Middle frontal gyrus (tissue), 1 donor: ENCODE measurements around the gene CACNA1A.
"Not testable (repeated sequence)": the region's sequence is repeated elsewhere in the genome, so short reads cannot be mapped to it uniquely, and the experiment has no call there.

Source experiments
- DNase-seq: peaks from one replicate; pipeline ENCODE4 v3.0.0-alpha.2; 2015; ENCODE audit warnings: low spot score; ENCODE audit errors: extremely low spot score

The CACNA1A gene

GRCh38 chr19:13427273-13428051, 78.8 kb downstream of the CACNA1A start:
- DNase-seq = no peak

GRCh38 chr19:13425875-13426274, 80.4 kb downstream of the CACNA1A start:
- DNase-seq = not testable (repeated sequence)

- no peak for DNase-seq
Observed at GRCh38 chr19:13425151-13425550, 81.1 kb downstream of the CACNA1A start.

- DNase-seq = no peak
Observed at GRCh38 chr19:13420780-13421179, 85.5 kb downstream of the CACNA1A start.

- no peak for DNase-seq
Observed at GRCh38 chr19:13417054-13417453, 89.2 kb downstream of the CACNA1A start.

- no peak for DNase-seq
Observed at GRCh38 chr19:13411899-13412298, 94.4 kb downstream of the CACNA1A start.

GRCh38 chr19:13410946-13411345, 95.3 kb downstream of the CACNA1A start:
- DNase-seq = no peak

GRCh38 chr19:13408889-13409518, 97.3 kb downstream of the CACNA1A start:
- DNase-seq = no peak

GRCh38 chr19:13404236-13404635, 102.0 kb downstream of the CACNA1A start:
- no peak for DNase-seq

GRCh38 chr19:13401388-13401787, 104.9 kb downstream of the CACNA1A start:
- DNase-seq = no peak

GRCh38 chr19:13400296-13400695, 106.0 kb downstream of the CACNA1A start:
- no peak for DNase-seq

GRCh38 chr19:13399746-13400145, 106.5 kb downstream of the CACNA1A start:
- DNase-seq = no peak

- no peak for DNase-seq
Observed at GRCh38 chr19:13398780-13399726, 107.2 kb downstream of the CACNA1A start.

GRCh38 chr19:13398182-13398581, 108.1 kb downstream of the CACNA1A start:
- no peak for DNase-seq

GRCh38 chr19:13396250-13397080, 109.8 kb downstream of the CACNA1A start:
- no peak for DNase-seq

GRCh38 chr19:13382633-13382938, 123.7 kb downstream of the CACNA1A start:
- DNase-seq = no peak

GRCh38 chr19:13381827-13382632, 124.2 kb downstream of the CACNA1A start:
- DNase-seq = no peak

GRCh38 chr19:13376537-13376936, 129.7 kb downstream of the CACNA1A start:
- DNase-seq = no peak

GRCh38 chr19:13373599-13373998, 132.7 kb downstream of the CACNA1A start:
- no peak for DNase-seq

- DNase-seq = no peak
Observed at GRCh38 chr19:13370948-13371347, 135.3 kb downstream of the CACNA1A start.
